GM12865 (cell line): Measurements from ENCODE around the gene CPNE1.

Experiments used
- DNase-seq: peaks from one replicate; pipeline ENCODE4 v3.0.0; 2010; ENCODE audit warnings: low read depth
- H3K4me3 ChIP-seq: 2 replicates; pipeline ENCODE4 v1.5.1; 2011; ENCODE audit warnings: mild to moderate bottlenecking, low read depth, low read length, control low read depth
- CTCF ChIP-seq: IDR thresholded peaks from 2 replicates; pipeline ENCODE4 v1.5.1; 2011; ENCODE audit warnings: low read length, control low read depth, low read depth, inconsistent platforms; ENCODE audit not compliant: insufficient read depth; ENCODE audit errors: missing control alignments

CPNE1 gene

GRCh38 chr20:35576816-35577215 is 87.9 kb downstream of the CPNE1 start:
- DNase-seq = no peak
- H3K4me3 ChIP-seq = no peak overlapping the region
- TF ChIP-seq CTCF = no peak
